Adipose tissue (tissue), 3 donors: ENCODE data around the gene FBXO8. TPM values are rescaled to one million over a fixed set of nuclear protein-coding genes. Genes with fewer than 3 reads are reported as not detected.

Experiments used
- H3K27ac ChIP-seq: one replicate; pipeline ENCODE4 v1.5.1; 2013; ENCODE audit warnings: low read depth, low read length
- WGBS, 3 donors: extraction: QIAGEN DNeasy Blood & Tissue Kit; methylation state at CpG; one replicate each; pipeline ENCODE4 v1.1.7; 2013; 5-methylcytosine and 5-hydroxymethylcytosine counted together
- polyA plus RNA-seq, 3 donors: library from polyadenylated mRNA; stranded (reverse); fragments of 200-250 nt; gene quantifications; one replicate each; pipeline ENCODE4 v1.2.3, GENCODE V29; 2013
- donor health status: healthy with polysubstance abuse.
- donor health status: Bipolar disorder and iron deficiency.
- donor health status: healthy.

The FBXO8 gene
- polyA plus RNA-seq, 3 donors = 10.7 to 30.7 (median 16.2) TPM

GRCh38 chr4:174190832-174191500 lies 92.5 kb downstream of the FBXO8 start:
- no peak overlapping the region for H3K27ac ChIP-seq
- 78 to 83% (median 83%) methylated on average over 5 of the region's 5 CpGs for WGBS, 3 donors

GRCh38 chr4:174189392-174190015 lies 94.0 kb downstream of the FBXO8 start:
- H3K27ac ChIP-seq = no peak overlapping the region
- 60 to 73% (median 63%) methylated on average over 5 of the region's 5 CpGs for WGBS, 3 donors

Other genes with a start within 250 kb of the FBXO8 start
- gene CEP44, start 244 bp upstream of the FBXO8 start, polyA plus RNA-seq = 1 to 10 TPM; 3.4 to 8.8 (median 4.5) TPM
- 10 to 100 TPM in 2 of 3 donors, under 1 TPM in 1; 0.52 to 10.7 (median 10.2) TPM for gene HPGD, start 238.8 kb upstream of the FBXO8 start, polyA plus RNA-seq